Endodermal cell (in vitro differentiated cells): ENCODE results near the gene SIK1. TPM values are rescaled to one million over a fixed set of nuclear protein-coding genes. Genes with fewer than 3 reads are reported as not detected.
"Not testable (repeated sequence)": the region's sequence is repeated elsewhere in the genome, so short reads cannot be mapped to it uniquely, and the experiment has no call there.

Experiments
- DNase-seq: peaks from one replicate; pipeline ENCODE4 v3.0.0-alpha.2; 2017
- H3K27ac ChIP-seq: 2 replicates; pipeline ENCODE4 v1.5.1; 2013; ENCODE audit warnings: mild to moderate bottlenecking, low read depth, low read length, moderate library complexity
- H3K27me3 ChIP-seq: 2 replicates; pipeline ENCODE4 v1.6.1; 2013; ENCODE audit warnings: mild to moderate bottlenecking, low read length, moderate library complexity; ENCODE audit not compliant: insufficient read depth, control insufficient read depth, poor library complexity, severe bottlenecking
- H3K36me3 ChIP-seq: 2 replicates; pipeline ENCODE4 v1.7.0; 2013; ENCODE audit warnings: mild to moderate bottlenecking, low read length, moderate library complexity; ENCODE audit not compliant: control insufficient read depth, insufficient read depth
- H3K4me1 ChIP-seq: one replicate; pipeline ENCODE4 v1.7.0; 2013; ENCODE audit warnings: low read length; ENCODE audit not compliant: control insufficient read depth, insufficient read depth
- H3K4me3 ChIP-seq: 2 replicates; pipeline ENCODE4 v1.5.1; 2013; ENCODE audit warnings: mild to moderate bottlenecking, low read length, moderate library complexity
- H3K9ac ChIP-seq: 2 replicates; pipeline ENCODE4 v1.6.1; 2013; ENCODE audit warnings: mild to moderate bottlenecking, low read length, moderate library complexity; ENCODE audit not compliant: poor library complexity, severe bottlenecking; ENCODE audit errors: extremely low read depth
- H3K9me3 ChIP-seq: 2 replicates; pipeline ENCODE4 v1.6.1; 2013; ENCODE audit warnings: mild to moderate bottlenecking, low read length, moderate library complexity; ENCODE audit not compliant: control insufficient read depth
- H3K27ac Mint-ChIP-seq: 2 replicates; pipeline ENCODE4 v1.8.0; 2020; ENCODE audit warnings: mixed read lengths
- H3K27me3 Mint-ChIP-seq: 2 replicates; pipeline ENCODE4 v1.8.0; 2021; ENCODE audit warnings: mild to moderate bottlenecking, mixed read lengths; ENCODE audit not compliant: insufficient read depth
- H3K36me3 Mint-ChIP-seq: 2 replicates; pipeline ENCODE4 v1.8.0; 2020; ENCODE audit warnings: low read depth, mixed read lengths
- H3K4me1 Mint-ChIP-seq: 2 replicates; pipeline ENCODE4 v1.8.0; 2020; ENCODE audit warnings: mixed read lengths
- H3K4me3 Mint-ChIP-seq: 2 replicates; pipeline ENCODE4 v1.8.0; 2020; ENCODE audit warnings: mild to moderate bottlenecking, moderate library complexity, mixed read lengths
- H3K9me3 Mint-ChIP-seq: 2 replicates; pipeline ENCODE4 v1.8.0; 2020; ENCODE audit warnings: mild to moderate bottlenecking, mixed read lengths
- WGBS, 2 experiments: methylation state at CpG; one replicate each; pipeline versions ENCODE4 v1.1.5 to v1.1.7; 2013; ENCODE audit warnings: missing lambda C conversion rate in 2 of 2, mixed read lengths in 1 of 2; ENCODE audit not compliant: insufficient coverage in 1 of 2, insufficient read length in 1 of 2; 5-methylcytosine and 5-hydroxymethylcytosine counted together
- total RNA-seq, 2 donors: library from RNA; stranded (reverse); fragmentation: NEBNext Ultra II Directional in 1 of 2; extraction: Animal tissue kit (Norgen Biotek cat#: 25700) in 1 of 2; gene quantifications; 2 replicates in 1 of 2; 3 replicates in 1 of 2; pipeline ENCODE4 v1.2.1, GENCODE V29; 2021

The SIK1 gene
- total RNA-seq, 2 donors from 2014 or later = 3.5 to 3.8 TPM

- DNase-seq, H3K36me3 Mint-ChIP-seq, H3K27me3 ChIP-seq, H3K27me3 Mint-ChIP-seq, H3K9me3 Mint-ChIP-seq, H3K36me3 ChIP-seq, H3K4me1 Mint-ChIP-seq, H3K4me3 ChIP-seq, H3K9me3 ChIP-seq, H3K27ac Mint-ChIP-seq, H3K27ac ChIP-seq, H3K4me3 Mint-ChIP-seq, H3K9ac ChIP-seq, H3K4me1 ChIP-seq: not testable (repeated sequence)
- WGBS, 2 experiments = no CpG with 5 or more reads among the region's 15 CpGs
Observed at GRCh38 chr21:43397439-43397808, 29.5 kb downstream of the SIK1 start.

- not testable (repeated sequence) for H3K4me1 Mint-ChIP-seq
Observed at GRCh38 chr21:43396788-43397438, 30.0 kb downstream of the SIK1 start.

GRCh38 chr21:43383351-43383750 lies 43.6 kb downstream of the SIK1 start:
- H3K36me3 ChIP-seq, H3K27ac ChIP-seq, H3K9me3 Mint-ChIP-seq, H3K27me3 ChIP-seq, H3K27me3 Mint-ChIP-seq, H3K4me1 ChIP-seq, H3K27ac Mint-ChIP-seq, H3K4me3 ChIP-seq, H3K4me1 Mint-ChIP-seq, H3K4me3 Mint-ChIP-seq, DNase-seq, H3K9me3 ChIP-seq, H3K9ac ChIP-seq, H3K36me3 Mint-ChIP-seq: not testable (repeated sequence)
- no CpG with 5 or more reads among the region's 19 CpGs for WGBS, 2 experiments

More at GRCh38 chr21:43396788-43397438, 30.0 kb downstream of the SIK1 start:
- not testable (repeated sequence) for DNase-seq, H3K27ac ChIP-seq, H3K4me1 ChIP-seq, H3K9ac ChIP-seq, H3K4me3 ChIP-seq, H3K27me3 Mint-ChIP-seq, H3K36me3 ChIP-seq, H3K9me3 ChIP-seq, H3K27ac Mint-ChIP-seq, H3K9me3 Mint-ChIP-seq, H3K36me3 Mint-ChIP-seq, H3K27me3 ChIP-seq, H3K4me3 Mint-ChIP-seq
- no CpG with 5 or more reads among the region's 27 CpGs for WGBS, 2 experiments

- H3K4me1 Mint-ChIP-seq, DNase-seq, H3K9me3 ChIP-seq, H3K27ac Mint-ChIP-seq, H3K9me3 Mint-ChIP-seq, H3K9ac ChIP-seq, H3K27me3 Mint-ChIP-seq, H3K4me3 ChIP-seq, H3K27ac ChIP-seq, H3K4me3 Mint-ChIP-seq, H3K27me3 ChIP-seq, H3K36me3 ChIP-seq, H3K36me3 Mint-ChIP-seq, H3K4me1 ChIP-seq: not testable (repeated sequence)
- no CpG with 5 or more reads among the region's 10 CpGs for WGBS, 2 experiments
Observed at GRCh38 chr21:43382902-43383301, 44.0 kb downstream of the SIK1 start.

- H3K9me3 Mint-ChIP-seq, H3K4me3 ChIP-seq, H3K4me1 Mint-ChIP-seq, H3K36me3 ChIP-seq, H3K27me3 ChIP-seq, DNase-seq, H3K4me3 Mint-ChIP-seq, H3K27ac Mint-ChIP-seq, H3K9me3 ChIP-seq, H3K27me3 Mint-ChIP-seq, H3K36me3 Mint-ChIP-seq, H3K4me1 ChIP-seq, H3K27ac ChIP-seq, H3K9ac ChIP-seq: not testable (repeated sequence)
- no CpG with 5 or more reads among the region's 28 CpGs for WGBS, 2 experiments
Observed at GRCh38 chr21:43380852-43381533, 45.9 kb downstream of the SIK1 start.

GRCh38 chr21:43380337-43380736 lies 46.6 kb downstream of the SIK1 start:
- H3K27me3 Mint-ChIP-seq, H3K27me3 ChIP-seq, H3K4me3 ChIP-seq, H3K9me3 ChIP-seq, H3K27ac Mint-ChIP-seq, DNase-seq, H3K9me3 Mint-ChIP-seq, H3K36me3 ChIP-seq, H3K4me1 ChIP-seq, H3K27ac ChIP-seq, H3K9ac ChIP-seq, H3K4me3 Mint-ChIP-seq, H3K4me1 Mint-ChIP-seq, H3K36me3 Mint-ChIP-seq: not testable (repeated sequence)
- 92% methylated on average over 2 of the region's 11 CpGs; no CpG with 5 or more reads in 1 of the 2 experiments for WGBS, 2 experiments

GRCh38 chr21:43379626-43380122 lies 47.3 kb downstream of the SIK1 start:
- not testable (repeated sequence) for H3K9me3 ChIP-seq, H3K4me1 Mint-ChIP-seq, DNase-seq, H3K4me3 ChIP-seq, H3K9ac ChIP-seq, H3K27me3 ChIP-seq, H3K4me1 ChIP-seq, H3K36me3 Mint-ChIP-seq, H3K27me3 Mint-ChIP-seq, H3K36me3 ChIP-seq, H3K4me3 Mint-ChIP-seq, H3K27ac Mint-ChIP-seq, H3K27ac ChIP-seq, H3K9me3 Mint-ChIP-seq
- 100% methylated on average over 1 of the region's 16 CpGs; no CpG with 5 or more reads in 1 of the 2 experiments for WGBS, 2 experiments
